Keratinocyte (primary cell): ENCODE measurements around the gene SND1. TPM values are rescaled to one million over a fixed set of nuclear protein-coding genes. Genes with fewer than 3 reads are reported as not detected.

Experiments
- DNase-seq: peaks from one replicate; pipeline ENCODE4 v3.0.0-alpha.2; 2011; ENCODE audit warnings: low read depth, missing footprints, low spot score
- FAIRE-seq: peaks from 2 replicates; lab custom pipeline; 2011; peaks lifted over from hg19 to GRCh38; lab: Jason Lieb, UNC
- H2AFZ ChIP-seq: 2 replicates; pipeline ENCODE4 v1.6.0; 2012; ENCODE audit warnings: low read length, control low read depth, inconsistent platforms; ENCODE audit not compliant: control insufficient read depth
- H3K27ac ChIP-seq: 2 replicates; pipeline ENCODE4 v1.5.1; 2011; ENCODE audit warnings: low read length; ENCODE audit not compliant: control insufficient read depth, insufficient read depth
- H3K27me3 ChIP-seq: 3 replicates; pipeline ENCODE4 v1.6.0; 2011; ENCODE audit warnings: low read length; ENCODE audit not compliant: control insufficient read depth, insufficient read depth; ENCODE audit errors: extremely low read depth
- H3K36me3 ChIP-seq, 2 experiments: 2 replicates in 1 of 2; 3 replicates in 1 of 2; pipeline ENCODE4 v1.5.1; 2011; ENCODE audit warnings: low read length in 2 of 2, mild to moderate bottlenecking in 1 of 2; ENCODE audit not compliant: control insufficient read depth in 2 of 2, insufficient read depth in 2 of 2; ENCODE audit errors: extremely low read depth in 1 of 2
- H3K4me1 ChIP-seq: 3 replicates; pipeline ENCODE4 v1.5.1; 2011; ENCODE audit warnings: low read length; ENCODE audit not compliant: control insufficient read depth, insufficient read depth; ENCODE audit errors: extremely low read depth
- H3K4me2 ChIP-seq: 3 replicates; pipeline ENCODE4 v1.6.0; 2011; ENCODE audit warnings: low read depth, low read length; ENCODE audit not compliant: control insufficient read depth, insufficient read depth; ENCODE audit errors: extremely low read depth
- H3K4me3 ChIP-seq, 3 experiments: fragments of 200-600 bp in 1 of 3; sonication (generic) in 1 of 3; 2 replicates in 2 of 3; 3 replicates in 1 of 3; pipeline ENCODE4 v1.5.1; 2011 to 2016; ENCODE audit warnings: low read length in 3 of 3, mild to moderate bottlenecking in 3 of 3, control low read depth in 2 of 3, inconsistent platforms in 1 of 3, low read depth in 1 of 3, mixed read lengths in 1 of 3, mixed run types in 1 of 3, moderate library complexity in 1 of 3; ENCODE audit not compliant: control insufficient read depth in 2 of 3, insufficient read depth in 2 of 3; ENCODE audit errors: extremely low read depth in 1 of 3
- H3K79me2 ChIP-seq: 2 replicates; pipeline ENCODE4 v1.6.0; 2012; ENCODE audit warnings: low read length; ENCODE audit not compliant: control insufficient read depth, insufficient read depth
- H3K9ac ChIP-seq: 3 replicates; pipeline ENCODE4 v1.6.0; 2011; ENCODE audit warnings: low read length; ENCODE audit not compliant: control insufficient read depth, insufficient read depth; ENCODE audit errors: extremely low read depth
- H3K9me1 ChIP-seq: 3 replicates; pipeline ENCODE4 v1.6.0; 2011; ENCODE audit warnings: low read length; ENCODE audit not compliant: control insufficient read depth, insufficient read depth; ENCODE audit errors: extremely low read depth
- H3K9me3 ChIP-seq: 2 replicates; pipeline ENCODE4 v1.5.1; 2012; ENCODE audit warnings: low read depth, low read length; ENCODE audit not compliant: control insufficient read depth
- H4K20me1 ChIP-seq: 3 replicates; pipeline ENCODE4 v1.6.0; 2011; ENCODE audit warnings: low read length; ENCODE audit not compliant: control insufficient read depth, insufficient read depth; ENCODE audit errors: extremely low read depth
- EZH2 ChIP-seq: IDR thresholded peaks from one replicate; pipeline ENCODE4 v1.6.1; 2012; ENCODE audit warnings: inconsistent platforms, mild to moderate bottlenecking, low read length, moderate library complexity
- dilution Hi-C: fragments of 300-500 bp; cut with MboI; formaldehyde crosslinking; loops from one replicate; pipeline ENCODE4 v1.7.0; 2020; ENCODE audit warnings: low sequenced_read_pairs; ENCODE audit not compliant: extremely low pct_ligation_motif_present
- polyA plus RNA-seq, 5 experiments: library from polyadenylated mRNA; depleted of rRNA in 3 of 5; stranded (reverse) in 3 of 5; stranded (forward) in 1 of 5; unstranded in 1 of 5; fragments of >200 nt; gene quantifications; 1 replicate in 1 of 5; 2 replicates in 3 of 5; 3 replicates in 1 of 5; pipeline versions ENCODE4 v1.2.1 to v1.2.3, GENCODE V29; 2011 to 2012; ENCODE audit warnings: missing spikeins in 2 of 5, low read depth in 1 of 5, low replicate concordance in 1 of 5
- TF ChIP-seq, protein P1 (sequence below), 3 experiments: IDR thresholded peaks in 1 of 3; conservative IDR thresholded peaks in 1 of 3; optimal IDR thresholded peaks in 1 of 3; 2 replicates in 2 of 3; 3 replicates in 1 of 3; pipeline versions ENCODE3 to v1.5.1; 2011; ENCODE audit warnings: low read length in 3 of 3, mild to moderate bottlenecking in 3 of 3, moderate library complexity in 2 of 3, control low read depth in 1 of 3, inconsistent platforms in 1 of 3; ENCODE audit not compliant: insufficient read depth in 2 of 3; ENCODE audit errors: extremely low read depth in 1 of 3

The SND1 gene
- polyA plus RNA-seq, 1 donor (not counting 4 experiments of a cell fraction or from before 2014, with no cell fraction given) = 140 TPM

GRCh38 chr7:127786184-127786583, 134.2 kb downstream of the SND1 start:
- Histone ChIP-seq H3K79me2 (peaks cover 76% of the 10 kb centered on the region), H3K9me3 (no peaks in the 10 kb centered on the region), H3K27me3 (no peaks in the 10 kb centered on the region), H3K9me1 (no peaks in the 10 kb centered on the region), H3K27ac (no peak overlapping the region), H3K4me3 (no peak overlapping the region), H3K36me3 (peaks cover 0 to 4% of the 10 kb centered on the region in 2 experiments), H2AFZ (no peak overlapping the region), H3K4me2 (no peak overlapping the region), H4K20me1 (peaks cover 6% of the 10 kb centered on the region), H3K4me1 (peaks cover 9% of the 10 kb centered on the region), H3K9ac (no peak overlapping the region)
- TF ChIP-seq, protein P1, sequence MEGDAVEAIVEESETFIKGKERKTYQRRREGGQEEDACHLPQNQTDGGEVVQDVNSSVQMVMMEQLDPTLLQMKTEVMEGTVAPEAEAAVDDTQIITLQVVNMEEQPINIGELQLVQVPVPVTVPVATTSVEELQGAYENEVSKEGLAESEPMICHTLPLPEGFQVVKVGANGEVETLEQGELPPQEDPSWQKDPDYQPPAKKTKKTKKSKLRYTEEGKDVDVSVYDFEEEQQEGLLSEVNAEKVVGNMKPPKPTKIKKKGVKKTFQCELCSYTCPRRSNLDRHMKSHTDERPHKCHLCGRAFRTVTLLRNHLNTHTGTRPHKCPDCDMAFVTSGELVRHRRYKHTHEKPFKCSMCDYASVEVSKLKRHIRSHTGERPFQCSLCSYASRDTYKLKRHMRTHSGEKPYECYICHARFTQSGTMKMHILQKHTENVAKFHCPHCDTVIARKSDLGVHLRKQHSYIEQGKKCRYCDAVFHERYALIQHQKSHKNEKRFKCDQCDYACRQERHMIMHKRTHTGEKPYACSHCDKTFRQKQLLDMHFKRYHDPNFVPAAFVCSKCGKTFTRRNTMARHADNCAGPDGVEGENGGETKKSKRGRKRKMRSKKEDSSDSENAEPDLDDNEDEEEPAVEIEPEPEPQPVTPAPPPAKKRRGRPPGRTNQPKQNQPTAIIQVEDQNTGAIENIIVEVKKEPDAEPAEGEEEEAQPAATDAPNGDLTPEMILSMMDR (optimal IDR thresholded peaks at IDR 0.05 in 1 of 3, IDR thresholded peaks at IDR 0.05 in 1 of 3, conservative IDR thresholded peaks at IDR 0.05 in 1 of 3; ENCODE audit: extremely low read depth in 1 of 3, insufficient read depth in 2 of 3, low read length in 3 of 3) = no peak
- TF ChIP-seq EZH2 = no peak
- FAIRE-seq (no peak), DNase-seq (no peak)
- dilution Hi-C loops = no loop called here

GRCh38 chr7:127789031-127789430, 137.0 kb downstream of the SND1 start:
- dilution Hi-C loops = no loop called here
- TF ChIP-seq EZH2 = no peak
- TF ChIP-seq, protein P1 (optimal IDR thresholded peaks at IDR 0.05 in 1 of 3, IDR thresholded peaks at IDR 0.05 in 1 of 3, conservative IDR thresholded peaks at IDR 0.05 in 1 of 3; ENCODE audit: extremely low read depth in 1 of 3, insufficient read depth in 2 of 3, low read length in 3 of 3) = no peak
- Histone ChIP-seq H3K36me3 (peaks cover 0 to 4% of the 10 kb centered on the region in 2 experiments), H3K79me2 (peaks cover 80% of the 10 kb centered on the region), H2AFZ (no peak overlapping the region), H4K20me1 (peaks cover 16% of the 10 kb centered on the region), H3K9me3 (no peaks in the 10 kb centered on the region), H3K27me3 (no peaks in the 10 kb centered on the region), H3K4me1 (peaks cover 7% of the 10 kb centered on the region), H3K9me1 (no peaks in the 10 kb centered on the region), H3K27ac (no peak overlapping the region), H3K9ac (no peak overlapping the region), H3K4me2 (no peak overlapping the region), H3K4me3 (no peak overlapping the region)
- DNase-seq (no peak), FAIRE-seq (no peak)
